IMR-90 (cell line): ENCODE measurements around the gene HCK. TPM values are rescaled to one million over a fixed set of nuclear protein-coding genes. Genes with fewer than 3 reads are reported as not detected.

ENCODE experiments used
- ATAC-seq: fragments of 200-7000 bp; cut with Tn5 transposase; 2 replicates; pipeline ENCODE4 v1.9.1; 2020; ENCODE audit warnings: low read depth, mild to moderate bottlenecking, moderate library complexity
- BruUV-seq: library from RNA; stranded (reverse); fragments of 400-500 nt; replicated peaks from 2 replicates; lab custom pipeline; 2021; lab: Mats Ljungman, UMichigan
- CTCF ChIA-PET: fragments of 300-600 bp; formaldehyde crosslinking; extraction: SDS; loops from one replicate; lab custom pipeline; 2021; ENCODE audit warnings: antibody characterized with exemption; lab: Yijun Ruan, JAX
- POLR2A ChIA-PET: fragments of 300-600 bp; sonication (Branson Sonifier 250); formaldehyde crosslinking; loops from one replicate; lab custom pipeline; 2022; ENCODE audit warnings: antibody characterized with exemption; ENCODE audit not compliant: unreplicated experiment; lab: Charles Lee
- DNase-seq: peaks from one replicate; pipeline ENCODE4 v3.0.0; 2013
- H2AFZ ChIP-seq: replicated peaks from 2 replicates; pipeline ENCODE3; 2013; ENCODE audit warnings: low read length, mild to moderate bottlenecking; ENCODE audit not compliant: poor library complexity
- H2AK5ac ChIP-seq: 2 replicates; pipeline ENCODE4 v1.6.1; 2013; ENCODE audit warnings: low read depth, low read length, inconsistent platforms
- H2AK9ac ChIP-seq: replicated peaks from 2 replicates; pipeline ENCODE3; 2013; ENCODE audit warnings: mild to moderate bottlenecking, low read depth, low read length, moderate library complexity; ENCODE audit not compliant: poor library complexity
- H2BK120ac ChIP-seq: 2 replicates; pipeline ENCODE4 v1.6.1; 2013; ENCODE audit warnings: low read depth, low read length, inconsistent platforms
- H2BK15ac ChIP-seq: 3 replicates; pipeline ENCODE4 v1.6.1; 2013; ENCODE audit warnings: low read depth, low read length, inconsistent platforms
- H2BK20ac ChIP-seq: 2 replicates; pipeline ENCODE4 v1.6.1; 2013; ENCODE audit warnings: low read depth, mild to moderate bottlenecking, inconsistent platforms, low read length, moderate library complexity
- H2BK5ac ChIP-seq: 2 replicates; pipeline ENCODE4 v1.6.1; 2013; ENCODE audit warnings: mild to moderate bottlenecking, low read depth, low read length, inconsistent platforms; ENCODE audit not compliant: poor library complexity, severe bottlenecking
- H3K14ac ChIP-seq: replicated peaks from 2 replicates; pipeline ENCODE4 v1.6.1; 2013; ENCODE audit warnings: low read depth, low read length, inconsistent platforms
- H3K18ac ChIP-seq: 2 replicates; pipeline ENCODE4 v1.6.1; 2013; ENCODE audit warnings: low read depth, low read length, control low read depth
- H3K23ac ChIP-seq: 2 replicates; pipeline ENCODE4 v1.6.1; 2013; ENCODE audit warnings: low read depth, low read length, inconsistent platforms
- H3K27ac ChIP-seq: 2 replicates; pipeline ENCODE4 v1.5.1; 2013; ENCODE audit warnings: mild to moderate bottlenecking, control low read depth, low read length; ENCODE audit not compliant: insufficient read depth
- H3K27me3 ChIP-seq: 2 replicates; pipeline ENCODE4 v1.6.1; 2013; ENCODE audit warnings: low read length; ENCODE audit not compliant: control insufficient read depth, insufficient read depth
- H3K36me3 ChIP-seq: 2 replicates; pipeline ENCODE4 v1.6.1; 2013; ENCODE audit warnings: low read length, mixed read lengths; ENCODE audit not compliant: control insufficient read depth, insufficient read depth
- H3K4ac ChIP-seq: 2 replicates; pipeline ENCODE4 v1.6.1; 2013; ENCODE audit warnings: low read depth, low read length, inconsistent platforms
- H3K4me1 ChIP-seq: 2 replicates; pipeline ENCODE4 v1.6.1; 2013; ENCODE audit warnings: low read length, mixed read lengths; ENCODE audit not compliant: control insufficient read depth, insufficient read depth
- H3K4me2 ChIP-seq: 2 replicates; pipeline ENCODE4 v1.6.1; 2013; ENCODE audit warnings: low read depth, mild to moderate bottlenecking, control low read depth, low read length, moderate library complexity
- H3K4me3 ChIP-seq: 2 replicates; pipeline ENCODE4 v1.5.1; 2013; ENCODE audit warnings: low read depth, mild to moderate bottlenecking, control low read depth, low read length, moderate library complexity; ENCODE audit not compliant: insufficient read depth
- H3K56ac ChIP-seq: 2 replicates; pipeline ENCODE4 v1.6.1; 2013; ENCODE audit warnings: low read length, inconsistent platforms; ENCODE audit not compliant: insufficient read depth; ENCODE audit errors: extremely low read depth
- H3K79me1 ChIP-seq, 2 experiments: 2 replicates each; pipeline ENCODE4 v1.6.1; 2013; ENCODE audit warnings: low read length in 2 of 2, inconsistent platforms in 1 of 2, low read depth in 1 of 2
- H3K9ac ChIP-seq: 2 replicates; pipeline ENCODE4 v1.6.1; 2013; ENCODE audit warnings: low read depth, low read length, control low read depth
- H3K9me1 ChIP-seq: 2 replicates; pipeline ENCODE4 v1.6.1; 2013; ENCODE audit warnings: low read length, inconsistent platforms; ENCODE audit not compliant: insufficient read depth
- H3K9me3 ChIP-seq: 2 replicates; pipeline ENCODE4 v1.6.1; 2013; ENCODE audit warnings: low read length; ENCODE audit not compliant: control insufficient read depth, insufficient read depth
- H4K20me1 ChIP-seq: 2 replicates; pipeline ENCODE4 v1.6.1; 2013; ENCODE audit warnings: low read length, inconsistent platforms; ENCODE audit not compliant: insufficient read depth
- H4K5ac ChIP-seq: 2 replicates; pipeline ENCODE4 v1.6.1; 2013; ENCODE audit warnings: mild to moderate bottlenecking, low read depth, low read length, control low read depth
- H4K8ac ChIP-seq, 2 experiments: 2 replicates each; pipeline ENCODE4 v1.6.1; 2013; ENCODE audit warnings: low read depth in 2 of 2, low read length in 2 of 2, control low read depth in 1 of 2, inconsistent platforms in 1 of 2
- H4K91ac ChIP-seq: 2 replicates; pipeline ENCODE4 v1.6.1; 2013; ENCODE audit warnings: low read depth, low read length, inconsistent platforms; ENCODE audit not compliant: insufficient read depth
- CHD1 ChIP-seq: IDR thresholded peaks from 2 replicates; pipeline ENCODE4 v1.6.1; 2012; ENCODE audit warnings: low read depth, low read length, improper control_type of control experiment
- FOS ChIP-seq: fragments of 150-350 bp; IDR thresholded peaks from 2 replicates; pipeline ENCODE4 v1.6.1; 2016; ENCODE audit warnings: low read depth, low read length
- MXI1 ChIP-seq: IDR thresholded peaks from 2 replicates; pipeline ENCODE4 v1.6.1; 2012; ENCODE audit warnings: low read depth, mild to moderate bottlenecking, low read length, moderate library complexity, borderline replicate concordance
- RAD21 ChIP-seq: IDR thresholded peaks from 2 replicates; pipeline ENCODE4 v1.6.1; 2012; ENCODE audit warnings: low read length, improper control_type of control experiment
- WGBS, 2 experiments: methylation state at CpG; one replicate each; pipeline versions ENCODE4 v1.1.5 to v1.1.7; 2013; ENCODE audit warnings: missing lambda C conversion rate in 2 of 2; ENCODE audit not compliant: insufficient read length in 1 of 2; ENCODE audit errors: extremely low coverage in 2 of 2; 5-methylcytosine and 5-hydroxymethylcytosine counted together
- dilution Hi-C: fragments of 300-500 bp; cut with HindIII; formaldehyde crosslinking; loops from one replicate; pipeline ENCODE4 v1.14.3; 2018; ENCODE audit warnings: low sequenced_read_pairs; ENCODE audit not compliant: unreplicated experiment
- in situ Hi-C: fragments of 300-500 bp; cut with MboI; formaldehyde crosslinking; loops from 3 replicates; pipeline ENCODE4 v1.14.3; 2019; ENCODE audit warnings: low sequenced_read_pairs, inconsistent platforms, mixed read lengths
- intact Hi-C: fragments of 100-400 bp; cut with micrococcal nuclease; formaldehyde crosslinking; loops from 2 replicates; pipeline ENCODE4 v1.10.0; 2022
- polyA plus RNA-seq, 3 experiments: library from polyadenylated mRNA; depleted of rRNA; stranded (reverse); fragments of >200 nt; gene quantifications; 2 replicates each; pipeline ENCODE4 v1.2.3, GENCODE V29; 2012; ENCODE audit warnings: low replicate concordance in 1 of 3
- total RNA-seq: library from RNA; depleted of rRNA; stranded (reverse); fragments of >200 nt; gene quantifications from 2 replicates; pipeline ENCODE4 v1.2.3, GENCODE V29; 2012
- TF ChIP-seq, protein P1 (sequence below): fragments of 150-350 bp; IDR thresholded peaks from 2 replicates; pipeline ENCODE4 v1.6.1; 2017; ENCODE audit warnings: mild to moderate bottlenecking, antibody characterized with exemption, low read length, low read depth

HCK gene
- total and polyA plus RNA-seq, 2 of the 4 experiments (the other 2 are of a cell fraction) = not detected

DNA sequence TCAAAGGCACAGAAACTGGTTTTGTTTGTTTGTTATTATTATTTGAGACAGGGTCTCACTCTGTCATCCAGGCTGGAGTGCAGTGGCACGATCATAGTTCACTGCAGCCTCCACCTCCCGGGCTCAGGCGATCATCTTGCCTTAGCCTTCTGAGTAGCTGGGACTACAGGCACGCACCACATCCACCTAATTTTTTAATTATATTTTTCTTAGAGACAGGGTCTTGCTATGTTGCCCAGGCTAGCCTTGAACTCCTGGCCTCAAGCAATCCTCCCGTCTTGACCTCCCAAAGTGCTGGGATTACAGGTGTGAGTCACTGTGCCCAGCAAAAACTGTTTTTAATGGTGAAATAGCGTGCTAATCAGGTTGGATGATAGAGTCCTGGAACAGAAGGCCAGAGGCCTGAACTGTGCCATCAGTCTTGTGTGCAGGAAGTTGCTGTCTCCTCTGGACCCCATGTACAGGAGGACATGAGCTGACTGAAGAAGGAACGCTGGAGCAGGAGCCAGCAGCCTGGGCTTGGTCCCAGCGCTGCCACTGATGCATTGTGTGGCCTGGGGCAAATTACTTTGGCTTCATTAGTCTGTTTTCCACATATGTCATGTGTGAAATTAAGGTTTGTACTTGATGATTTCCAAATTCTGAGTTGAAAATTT lies 62.4 kb downstream of the HCK start:
- intact Hi-C loops (no loop called here), dilution Hi-C loops (no loop called here), in situ Hi-C loops (no loop called here)
- H3K27me3 ChIP-seq = no peaks in the 10 kb centered on the region
- CTCF ChIA-PET = no interaction called here
- H3K23ac ChIP-seq = no peak overlapping the region
- peaks cover 37 to 92% of the 10 kb centered on the region in 2 experiments for H3K79me1 ChIP-seq
- no peak overlapping the region for H2BK5ac ChIP-seq
- no TSS peak for BruUV-seq
- H3K9me3 ChIP-seq = no peaks in the 10 kb centered on the region
- 87% methylated on average over 3 of the region's 8 CpGs; no CpG with 5 or more reads in 1 of the 2 experiments for WGBS, 2 experiments
- H4K20me1 ChIP-seq = peaks cover 71% of the 10 kb centered on the region
- H3K56ac ChIP-seq = no peak overlapping the region
- H3K9ac ChIP-seq = no peak overlapping the region
- no peak overlapping the region for H3K4me2 ChIP-seq
- H3K27ac ChIP-seq = no peak overlapping the region
- H3K4me1 ChIP-seq = peaks cover 4% of the 10 kb centered on the region
- H4K5ac ChIP-seq = no peak overlapping the region
- H3K4ac ChIP-seq = no peak overlapping the region
- ATAC-seq (no peak), DNase-seq (no peak)
- no peak overlapping the region for H3K4me3 ChIP-seq
- H3K9me1 ChIP-seq = peaks cover 12% of the 10 kb centered on the region
- H2AK5ac ChIP-seq = no peak overlapping the region
- no peak overlapping the region for H3K14ac ChIP-seq
- H3K36me3 ChIP-seq = peaks cover 6% of the 10 kb centered on the region
- H2AFZ ChIP-seq = no peak overlapping the region
- no peak overlapping the region for H4K8ac ChIP-seq
- POLR2A ChIA-PET = no interaction called here
- no peak for TF ChIP-seq RAD21
- no peak for TF ChIP-seq MXI1
- no peak for TF ChIP-seq FOS
- no peak for TF ChIP-seq CHD1
- TF ChIP-seq, protein P1, sequence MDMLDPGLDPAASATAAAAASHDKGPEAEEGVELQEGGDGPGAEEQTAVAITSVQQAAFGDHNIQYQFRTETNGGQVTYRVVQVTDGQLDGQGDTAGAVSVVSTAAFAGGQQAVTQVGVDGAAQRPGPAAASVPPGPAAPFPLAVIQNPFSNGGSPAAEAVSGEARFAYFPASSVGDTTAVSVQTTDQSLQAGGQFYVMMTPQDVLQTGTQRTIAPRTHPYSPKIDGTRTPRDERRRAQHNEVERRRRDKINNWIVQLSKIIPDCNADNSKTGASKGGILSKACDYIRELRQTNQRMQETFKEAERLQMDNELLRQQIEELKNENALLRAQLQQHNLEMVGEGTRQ = no peak
- no peak overlapping the region for H2BK120ac ChIP-seq
- no peak overlapping the region for H3K18ac ChIP-seq
- no peak overlapping the region for H4K91ac ChIP-seq
- no peak overlapping the region for H2BK20ac ChIP-seq
- no peak overlapping the region for H2AK9ac ChIP-seq
- no peak overlapping the region for H2BK15ac ChIP-seq
